ENCODE measurements around the gene PLXNB2. TPM values are rescaled to one million over a fixed set of nuclear protein-coding genes. Genes with fewer than 3 reads are reported as not detected.
A peak's percentile ranks its signal among the peaks of the same experiment; 100 is the strongest.

PLXNB2 gene
- total RNA-seq, 1 experiment from 2014 or later, result 236 TPM

DNA sequence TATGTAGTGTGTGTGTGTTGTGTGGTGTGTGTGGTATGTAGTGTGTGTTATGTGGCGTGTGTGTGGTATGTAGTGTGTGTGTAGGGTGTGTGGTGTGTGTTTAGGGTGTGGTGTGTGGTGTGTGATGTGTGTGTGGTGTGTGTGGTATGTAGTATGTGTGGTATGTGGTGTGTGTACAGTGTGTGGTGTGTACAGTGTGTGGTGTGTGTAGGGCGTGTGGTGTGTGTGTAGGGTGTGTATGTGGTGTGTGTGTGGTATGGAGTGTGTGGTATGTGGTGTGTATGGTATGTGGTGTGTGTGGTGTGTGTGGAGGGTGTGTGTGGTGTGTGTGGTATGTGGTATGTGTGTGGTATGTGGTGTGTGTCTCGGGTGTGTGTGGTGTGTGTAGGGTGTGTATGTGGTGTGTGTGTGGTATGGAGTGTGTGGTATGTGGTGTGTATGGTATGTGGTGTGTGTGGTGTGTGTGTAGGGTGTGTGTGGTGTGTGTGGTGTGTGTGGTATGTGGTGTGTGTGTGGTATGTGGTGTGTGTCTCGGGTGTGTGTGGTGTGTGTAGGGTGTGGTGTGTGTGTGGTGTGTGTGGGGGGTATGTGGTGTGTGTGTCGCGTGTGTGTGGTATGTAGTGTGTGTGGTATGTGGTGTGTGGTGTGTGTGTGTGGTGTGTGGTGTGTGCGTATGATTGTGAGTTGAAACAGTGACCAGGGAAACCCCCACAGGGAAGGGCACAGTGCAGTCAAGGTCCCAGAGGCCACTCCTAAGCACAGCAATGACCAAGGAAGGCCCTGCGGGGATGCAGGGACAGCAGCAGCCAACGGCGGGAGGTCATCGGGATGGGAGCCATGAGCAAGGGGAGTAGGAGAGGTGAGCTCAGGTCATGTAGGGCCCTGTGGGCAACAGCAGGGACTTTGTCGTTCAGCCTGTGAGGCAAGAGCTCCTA is 32.8 kb upstream of the PLXNB2 start:
- Histone ChIP-seq H3K4me2 (ENCODE audit: low read length) (no peak overlapping the region), H3K9ac (ENCODE audit: low read length) (no peak overlapping the region), H3K36me3 (ENCODE audit: control insufficient read depth in 1 of 2, insufficient read depth in 2 of 2, low read length in 2 of 2) (no peaks in the 10 kb centered on the region), H3K27me3 (ENCODE audit: insufficient read depth, low read length) (no peaks in the 10 kb centered on the region), H3K9me3 (ENCODE audit: control insufficient read depth in 1 of 2, insufficient read depth in 1 of 2, low read depth in 1 of 2, low read length in 2 of 2) (peaks cover 0 to 20% of the 10 kb centered on the region in 2 experiments; a peak in 1 of 4 replicates), H3K9me2 (ENCODE audit: insufficient read depth) (no peaks in the 10 kb centered on the region), H3K4me1 (ENCODE audit: control insufficient read depth in 1 of 2, insufficient read depth in 2 of 2, low read length in 2 of 2) (peaks cover 4 to 12% of the 10 kb centered on the region in 2 experiments), H3K4me3 (replicated peaks in 1 of 2; ENCODE audit: low read depth in 1 of 2, low read length in 2 of 2) (no peak overlapping the region), H4K20me1 (ENCODE audit: insufficient read depth) (no peaks in the 10 kb centered on the region), H2AFZ (ENCODE audit: low read depth, low read length, poor library complexity, severe bottlenecking) (no peak overlapping the region), H3K27ac (ENCODE audit: low read depth, low read length) (peak overlapping the region; percentile 19; the same call in 1 of the 2 replicates), H3K79me2 (ENCODE audit: insufficient read depth, low read length) (peaks cover 5% of the 10 kb centered on the region; the same call in 1 of the 2 replicates)
- no peak for DNase-seq (ENCODE audit: low read depth, low spot score)
- ChIA-PET POLR2A (interaction anchor here (0.5 to 1.0 kb wide), 2 partner anchors 10 to 89 kb away, joined by 3 read pairs; partner anchors contain the start of gene HDAC10), CTCF (interaction anchor here (2.7 kb wide), 1 partner anchor 89 kb away, joined by 17 read pairs; the partner anchor contains the start of gene HDAC10), RAD21 (ENCODE audit: low non-redundant PET in 1 of 2, low total read pairs in 2 of 2, uncharacterized antibody in 2 of 2, unreplicated experiment in 2 of 2) (no interaction called here)
- intact Hi-C loops (cut with micrococcal nuclease), result no loop called here
- TF ChIP-seq CTCF (IDR thresholded peaks at IDR 0.05 in 2 of 3, conservative IDR thresholded peaks at IDR 0.05 in 1 of 3; ENCODE audit: borderline replicate concordance in 1 of 3, insufficient read depth in 1 of 3, low read depth in 2 of 3, low read length in 2 of 3) (no peak), ZNF274 (IDR thresholded peaks at IDR 0.05; ENCODE audit: low read depth, low read length) (no peak), ZFX (IDR thresholded peaks at IDR 0.05) (no peak), SP1 (IDR thresholded peaks at IDR 0.05; ENCODE audit: low read depth) (no peak), ELF1 (IDR thresholded peaks at IDR 0.05; ENCODE audit: borderline replicate concordance, low read depth) (no peak), SIN3A (IDR thresholded peaks at IDR 0.05; ENCODE audit: low read depth) (no peak), EZH2phosphoT487 (IDR thresholded peaks at IDR 0.05; ENCODE audit: borderline replicate concordance) (no peak)
- TF ChIP-seq, protein P1, sequence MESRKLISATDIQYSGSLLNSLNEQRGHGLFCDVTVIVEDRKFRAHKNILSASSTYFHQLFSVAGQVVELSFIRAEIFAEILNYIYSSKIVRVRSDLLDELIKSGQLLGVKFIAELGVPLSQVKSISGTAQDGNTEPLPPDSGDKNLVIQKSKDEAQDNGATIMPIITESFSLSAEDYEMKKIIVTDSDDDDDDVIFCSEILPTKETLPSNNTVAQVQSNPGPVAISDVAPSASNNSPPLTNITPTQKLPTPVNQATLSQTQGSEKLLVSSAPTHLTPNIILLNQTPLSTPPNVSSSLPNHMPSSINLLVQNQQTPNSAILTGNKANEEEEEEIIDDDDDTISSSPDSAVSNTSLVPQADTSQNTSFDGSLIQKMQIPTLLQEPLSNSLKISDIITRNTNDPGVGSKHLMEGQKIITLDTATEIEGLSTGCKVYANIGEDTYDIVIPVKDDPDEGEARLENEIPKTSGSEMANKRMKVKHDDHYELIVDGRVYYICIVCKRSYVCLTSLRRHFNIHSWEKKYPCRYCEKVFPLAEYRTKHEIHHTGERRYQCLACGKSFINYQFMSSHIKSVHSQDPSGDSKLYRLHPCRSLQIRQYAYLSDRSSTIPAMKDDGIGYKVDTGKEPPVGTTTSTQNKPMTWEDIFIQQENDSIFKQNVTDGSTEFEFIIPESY (IDR thresholded peaks at IDR 0.05; ENCODE audit: extremely low read depth, insufficient replicate concordance, low read length), result no peak
- ATAC-seq, result no peak
- no TSS peak for BruUV-seq (replicated peaks)
